CD4-positive, alpha-beta T cell treated with Interleukin-15 for 4 hours (primary cell): ENCODE measurements around the gene RGS7BP.
"Not testable (repeated sequence)": the region's sequence is repeated elsewhere in the genome, so short reads cannot be mapped to it uniquely, and the experiment has no call there.

Source experiments
- DNase-seq: peaks from one replicate; pipeline ENCODE4 v3.0.0-alpha.2; 2020; ENCODE audit warnings: low spot score

RGS7BP gene

DNA sequence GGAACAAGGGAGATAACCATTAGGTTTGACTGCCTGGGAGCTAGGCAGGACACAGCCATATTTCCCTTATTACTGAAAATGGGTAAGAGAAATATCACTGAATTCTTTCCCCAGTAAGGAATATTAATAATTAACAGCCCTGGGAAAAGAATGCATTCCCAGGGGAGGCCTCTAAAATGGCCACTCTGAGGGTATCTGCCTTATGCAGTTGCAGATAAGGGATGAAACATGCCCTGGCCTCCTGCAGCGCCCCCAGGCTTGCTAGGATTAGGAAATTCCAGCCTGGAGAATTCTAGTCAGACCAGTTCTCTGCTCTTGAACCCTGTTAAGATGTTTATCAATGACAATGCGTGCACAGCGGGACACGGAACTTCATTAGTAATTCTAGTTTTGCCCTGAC lies 52.8 kb downstream of the RGS7BP start:
- not testable (repeated sequence) for DNase-seq

DNA sequence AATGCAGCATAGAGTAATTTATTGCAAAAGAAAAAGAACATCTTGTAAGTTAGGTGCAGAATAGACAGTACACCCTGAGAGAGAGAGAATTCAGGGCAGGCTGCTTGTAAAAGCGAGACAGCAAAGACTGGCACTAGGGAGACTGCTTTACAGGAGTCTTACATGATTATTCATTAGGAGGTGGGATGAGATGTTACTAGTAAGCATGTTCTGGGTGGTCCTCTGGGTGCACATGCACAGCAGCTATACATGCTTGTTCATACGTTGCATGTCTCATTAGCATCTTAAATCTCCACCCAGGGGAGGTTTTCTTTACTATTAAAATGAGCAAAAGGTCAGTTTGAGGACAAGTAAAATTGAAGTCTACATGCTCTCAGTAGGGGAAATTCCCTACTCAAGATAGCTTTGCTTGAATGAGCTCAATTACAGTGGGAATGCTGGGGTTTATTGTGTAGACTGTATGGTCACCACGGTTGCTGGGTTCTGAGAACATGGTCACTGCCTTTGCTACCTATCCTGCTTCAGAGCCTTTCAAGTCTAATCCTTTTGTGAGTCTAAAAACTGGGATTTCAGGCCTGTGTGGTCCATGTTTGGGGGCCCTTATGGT lies 60.6 kb downstream of the RGS7BP start:
- no peak for DNase-seq

- no peak for DNase-seq
These were observed 64.0 kb downstream of the RGS7BP start for GRCh38 chr5:64569858-64570257.

- DNase-seq = no peak
These were observed 64.7 kb downstream of the RGS7BP start for GRCh38 chr5:64570395-64570996.

- DNase-seq = no peak
These were observed 69.7 kb downstream of the RGS7BP start for GRCh38 chr5:64575561-64575960.

DNA sequence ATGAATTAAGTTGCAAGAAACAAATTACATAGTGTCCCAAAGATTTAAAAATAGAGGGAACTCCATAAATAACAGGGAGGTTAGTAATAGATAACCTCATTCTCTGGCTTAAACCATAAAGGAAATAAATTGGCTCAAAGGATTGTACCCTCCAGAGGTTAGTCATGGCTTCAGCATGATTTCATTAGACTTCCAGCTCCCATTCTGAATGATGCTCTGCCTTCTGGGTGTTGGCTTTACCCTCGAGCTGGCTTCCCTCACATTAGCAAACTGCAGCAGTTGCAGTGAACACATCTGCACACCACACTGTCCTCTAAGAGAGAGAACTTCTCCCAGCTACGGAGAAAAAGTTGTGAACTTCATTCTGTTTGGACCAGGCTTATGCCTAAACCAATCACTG lies 70.4 kb downstream of the RGS7BP start:
- no peak for DNase-seq

GRCh38 chr5:64585646-64586045 lies 79.8 kb downstream of the RGS7BP start:
- no peak for DNase-seq

GRCh38 chr5:64587370-64587769 lies 81.6 kb downstream of the RGS7BP start:
- DNase-seq = no peak

GRCh38 chr5:64592730-64593341 lies 87.0 kb downstream of the RGS7BP start:
- no peak for DNase-seq

DNA sequence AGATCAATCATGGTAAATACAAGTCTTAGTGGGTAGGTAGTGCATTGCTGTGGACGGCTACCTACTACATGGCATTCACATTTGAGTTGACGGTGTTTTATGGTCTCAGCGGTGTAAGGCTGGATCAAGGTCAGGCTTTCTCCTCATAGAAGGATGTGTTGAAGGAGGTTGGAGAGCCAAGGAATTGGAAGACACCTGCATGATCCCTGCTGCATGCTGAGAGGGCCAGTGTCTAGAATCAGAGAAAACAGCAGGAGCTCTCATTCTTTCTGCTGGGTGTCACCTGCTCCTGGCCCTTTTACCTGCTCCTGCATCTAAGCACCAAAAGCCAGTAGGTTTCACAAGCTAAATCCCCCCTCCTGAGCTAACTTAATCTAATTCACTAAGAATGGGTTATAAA lies 88.2 kb downstream of the RGS7BP start:
- DNase-seq = no peak

DNA sequence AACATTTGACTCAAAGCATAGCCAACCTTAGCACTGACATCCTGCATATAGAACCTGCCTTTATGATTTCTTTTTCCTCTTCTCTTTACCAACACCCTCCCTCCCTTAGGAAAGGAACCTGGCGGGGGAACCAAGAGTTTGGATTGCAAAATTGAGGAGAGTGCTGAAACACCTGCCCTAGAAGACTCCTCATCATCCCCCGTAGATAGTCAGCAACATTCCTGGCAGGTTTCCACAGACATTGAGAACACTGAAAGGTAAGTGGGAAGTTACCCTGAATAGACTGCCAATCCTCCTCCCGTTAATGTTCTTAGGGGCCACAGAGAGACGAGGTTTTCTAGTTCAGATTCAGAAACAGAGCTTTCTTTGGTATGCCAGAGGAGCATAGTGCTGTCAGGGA lies 88.8 kb downstream of the RGS7BP start:
- no peak for DNase-seq

GRCh38 chr5:64595031-64595855 lies 89.4 kb downstream of the RGS7BP start:
- DNase-seq = no peak

GRCh38 chr5:64599226-64599625 lies 93.4 kb downstream of the RGS7BP start:
- DNase-seq = no peak

DNA sequence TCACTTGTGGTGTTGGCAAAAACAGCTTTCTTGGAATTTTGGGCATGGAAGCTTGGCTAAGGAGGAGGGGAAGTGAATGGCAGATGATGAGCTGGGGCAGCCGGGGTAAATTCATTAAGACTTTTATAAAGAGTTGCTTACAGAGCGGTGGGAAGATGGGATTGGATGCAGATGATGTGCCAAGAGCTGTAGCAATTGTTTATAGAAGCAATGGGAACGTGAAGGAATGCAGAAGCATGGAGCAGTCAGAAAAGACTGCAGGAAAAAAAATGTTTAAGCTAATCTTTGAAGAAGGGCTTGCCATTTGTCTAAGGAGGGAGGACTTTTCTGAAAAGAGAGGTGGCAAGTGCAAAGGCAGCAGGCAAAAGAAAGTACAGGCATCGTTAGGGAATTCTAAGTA lies 97.9 kb downstream of the RGS7BP start:
- DNase-seq = no peak

GRCh38 chr5:64606926-64607325 lies 101.1 kb downstream of the RGS7BP start:
- no peak for DNase-seq

DNA sequence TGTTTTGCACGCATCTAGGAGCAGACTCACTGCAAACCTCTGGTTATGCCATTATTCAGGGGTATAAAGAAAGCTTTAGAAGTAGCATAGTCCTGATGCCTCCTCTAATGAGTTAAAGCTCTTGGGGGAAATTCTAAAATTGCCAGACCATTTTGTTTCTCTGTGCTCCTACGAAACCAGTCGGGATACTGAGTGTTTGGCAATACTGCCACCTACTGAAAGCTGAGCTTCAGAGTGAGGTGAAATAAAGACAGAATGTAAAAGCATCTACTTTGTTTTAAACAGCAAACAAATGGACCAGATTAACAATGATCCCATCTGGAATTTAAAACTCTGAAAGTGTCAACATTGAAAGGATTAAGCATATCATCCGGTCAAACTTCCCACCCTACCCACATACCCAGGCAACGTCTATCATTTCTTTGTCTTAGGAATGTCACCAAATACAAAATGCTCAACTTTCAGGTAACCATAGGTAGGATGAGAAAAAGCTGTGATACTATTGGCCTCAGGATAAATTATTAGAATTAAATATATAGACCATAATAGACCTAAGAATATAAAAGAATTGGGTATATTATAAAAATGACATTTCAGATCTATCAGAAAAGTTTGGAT lies 106.6 kb downstream of the RGS7BP start:
- DNase-seq = no peak

GRCh38 chr5:64615895-64616294 lies 110.1 kb downstream of the RGS7BP start:
- DNase-seq = no peak

- no peak for DNase-seq
These were observed 113.8 kb downstream of the RGS7BP start for GRCh38 chr5:64619609-64620008.

- no peak for DNase-seq
These were observed 117.2 kb downstream of the RGS7BP start for GRCh38 chr5:64622991-64623390.

GRCh38 chr5:64625678-64626077 lies 119.9 kb downstream of the RGS7BP start:
- DNase-seq = no peak

DNA sequence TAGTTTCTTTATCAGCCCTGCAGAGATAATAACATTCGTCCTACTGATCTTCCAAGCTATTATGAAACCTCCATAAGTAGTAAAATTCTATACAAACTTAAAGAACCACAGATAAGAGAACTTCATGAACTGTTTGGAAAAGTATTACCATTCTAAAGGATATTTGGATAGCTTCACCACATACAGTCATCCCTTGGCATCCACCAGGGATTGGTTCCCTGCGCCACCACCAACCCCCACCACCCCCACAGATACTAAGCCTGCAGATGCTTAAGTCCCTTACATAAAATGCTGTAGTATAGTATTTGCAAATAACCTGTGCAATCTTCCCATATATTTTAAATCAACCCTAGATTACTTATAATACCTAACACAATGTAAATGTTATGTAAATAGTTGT lies 123.1 kb downstream of the RGS7BP start:
- no peak for DNase-seq

DNA sequence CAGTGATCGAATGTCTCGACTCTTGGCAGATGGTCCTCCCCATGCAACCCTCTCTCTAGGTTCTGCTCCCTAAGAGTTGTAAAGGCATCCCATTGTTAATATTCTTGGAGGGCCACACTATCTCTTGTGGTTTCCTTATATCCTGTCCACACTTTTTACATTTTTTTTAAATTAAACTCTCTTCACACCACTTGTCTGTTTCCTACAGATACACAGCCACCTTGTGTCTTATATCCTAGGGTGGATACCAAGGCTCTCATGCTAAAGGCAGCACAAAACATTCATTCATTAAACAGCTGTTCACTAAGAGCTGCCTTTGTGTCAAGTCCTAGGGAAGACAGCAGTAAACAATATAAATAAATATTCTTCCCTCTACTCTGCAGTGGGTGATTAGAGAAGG lies 124.0 kb downstream of the RGS7BP start:
- no peak for DNase-seq

DNA sequence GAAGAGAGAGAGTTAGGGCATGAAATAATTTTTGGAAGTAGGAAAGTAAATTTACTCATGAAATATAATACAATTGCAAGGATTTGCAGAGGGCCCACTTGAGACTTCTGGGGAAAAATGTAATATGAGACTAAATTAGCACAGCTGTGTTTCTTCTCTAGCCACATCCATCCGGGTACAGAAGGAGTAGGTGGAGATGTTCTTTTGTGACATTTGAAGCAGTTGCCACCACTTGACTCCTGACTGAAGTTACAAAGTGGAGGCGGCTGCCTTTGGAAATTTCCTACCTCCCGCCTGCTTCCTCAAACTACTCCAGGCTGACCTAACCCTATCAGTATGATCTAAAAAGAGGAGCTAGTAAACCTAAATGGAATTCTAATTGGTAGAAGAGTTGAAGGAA lies 126.4 kb downstream of the RGS7BP start:
- no peak for DNase-seq
